ENCODE results near the gene LRRC4C. TPM values are rescaled to one million over a fixed set of nuclear protein-coding genes. Genes with fewer than 3 reads are reported as not detected.

LRRC4C gene
- total and polyA plus RNA-seq, 4 donors: 0.33 to 5.3 (median 0.43) TPM

GRCh38 chr11:40444151-40444550 is 1015.3 kb downstream of the LRRC4C start:
- H3K27me3 ChIP-seq (ENCODE audit: control insufficient read depth in 3 of 3, insufficient read depth in 3 of 3, low read length in 2 of 3): no peaks in the 10 kb centered on the region
- no peak overlapping the region for H3K27ac ChIP-seq (ENCODE audit: low read depth in 1 of 2, low read length in 1 of 2)
- ATAC-seq (ENCODE audit: insufficient read depth, low FRiP score): no peak
- TF ChIP-seq CTCF (IDR thresholded peaks at IDR 0.05; ENCODE audit: control extremely low read depth, extremely low read depth): no peak
- peaks cover 0 to 8% (median 3%) of the 10 kb centered on the region in 4 donors for H3K9me3 ChIP-seq (ENCODE audit: control insufficient read depth in 4 of 4, insufficient read depth in 3 of 4, low read length in 3 of 4)
- no peaks in the 10 kb centered on the region for H3K4me1 ChIP-seq (ENCODE audit: control insufficient read depth in 5 of 5, insufficient read depth in 5 of 5, low read length in 5 of 5)
- no peak for DNase-seq
- no peak overlapping the region for H3K9ac ChIP-seq (ENCODE audit: insufficient read depth in 1 of 2, low read length in 2 of 2)
- H3K36me3 ChIP-seq (ENCODE audit: control insufficient read depth in 4 of 4, insufficient read depth in 4 of 4, low read length in 4 of 4): no peaks in the 10 kb centered on the region
- WGBS, 2 donors: 87 to 97% methylated on average over 1 of the region's 1 CpG
- no peak overlapping the region for H3K4me3 ChIP-seq

GRCh38 chr11:40435344-40435743 is 1024.1 kb downstream of the LRRC4C start:
- no peak for DNase-seq
- Histone ChIP-seq H3K4me1 (ENCODE audit: control insufficient read depth in 5 of 5, insufficient read depth in 5 of 5, low read length in 5 of 5) (peaks cover 0 to 10% (median 0%) of the 10 kb centered on the region in 5 donors), H3K9ac (ENCODE audit: insufficient read depth in 1 of 2, low read length in 2 of 2) (no peak overlapping the region), H3K27ac (ENCODE audit: low read depth in 1 of 2, low read length in 1 of 2) (no peak overlapping the region), H3K4me3 (no peak overlapping the region), H3K9me3 (ENCODE audit: control insufficient read depth in 4 of 4, insufficient read depth in 3 of 4, low read length in 3 of 4) (peaks cover 0 to 2% (median 0%) of the 10 kb centered on the region in 4 donors), H3K36me3 (ENCODE audit: control insufficient read depth in 4 of 4, insufficient read depth in 4 of 4, low read length in 4 of 4) (no peaks in the 10 kb centered on the region), H3K27me3 (ENCODE audit: control insufficient read depth in 3 of 3, insufficient read depth in 3 of 3, low read length in 2 of 3) (no peaks in the 10 kb centered on the region)
- no peak for ATAC-seq (ENCODE audit: insufficient read depth, low FRiP score)
- no peak for TF ChIP-seq CTCF (IDR thresholded peaks at IDR 0.05; ENCODE audit: control extremely low read depth, extremely low read depth)

GRCh38 chr11:40434926-40435325 is 1024.5 kb downstream of the LRRC4C start:
- no peak for ATAC-seq (ENCODE audit: insufficient read depth, low FRiP score)
- DNase-seq: peak; percentile 48 to 89 (median 88)
- peaks cover 0 to 10% (median 0%) of the 10 kb centered on the region in 5 donors for H3K4me1 ChIP-seq (ENCODE audit: control insufficient read depth in 5 of 5, insufficient read depth in 5 of 5, low read length in 5 of 5)
- no peak overlapping the region for H3K27ac ChIP-seq (ENCODE audit: low read depth in 1 of 2, low read length in 1 of 2)
- no peak overlapping the region for H3K4me3 ChIP-seq
- no peak for TF ChIP-seq CTCF (IDR thresholded peaks at IDR 0.05; ENCODE audit: control extremely low read depth, extremely low read depth)
- peaks cover 0 to 2% (median 0%) of the 10 kb centered on the region in 4 donors for H3K9me3 ChIP-seq (ENCODE audit: control insufficient read depth in 4 of 4, insufficient read depth in 3 of 4, low read length in 3 of 4)
- no peaks in the 10 kb centered on the region for H3K36me3 ChIP-seq (ENCODE audit: control insufficient read depth in 4 of 4, insufficient read depth in 4 of 4, low read length in 4 of 4)
- H3K27me3 ChIP-seq (ENCODE audit: control insufficient read depth in 3 of 3, insufficient read depth in 3 of 3, low read length in 2 of 3): no peaks in the 10 kb centered on the region
- H3K9ac ChIP-seq (ENCODE audit: insufficient read depth in 1 of 2, low read length in 2 of 2): no peak overlapping the region
- WGBS, 2 donors: 86 to 88% methylated on average over 2 of the region's 2 CpGs

- DNase-seq: no peak
- no peak for TF ChIP-seq CTCF (IDR thresholded peaks at IDR 0.05; ENCODE audit: control extremely low read depth, extremely low read depth)
- no peak for ATAC-seq (ENCODE audit: insufficient read depth, low FRiP score)
- Histone ChIP-seq H3K27ac (ENCODE audit: low read depth in 1 of 2, low read length in 1 of 2) (no peak overlapping the region), H3K27me3 (ENCODE audit: control insufficient read depth in 3 of 3, insufficient read depth in 3 of 3, low read length in 2 of 3) (no peaks in the 10 kb centered on the region), H3K4me3 (no peak overlapping the region), H3K9ac (ENCODE audit: insufficient read depth in 1 of 2, low read length in 2 of 2) (no peak overlapping the region), H3K4me1 (ENCODE audit: control insufficient read depth in 5 of 5, insufficient read depth in 5 of 5, low read length in 5 of 5) (peaks cover 0 to 10% (median 0%) of the 10 kb centered on the region in 5 donors), H3K36me3 (ENCODE audit: control insufficient read depth in 4 of 4, insufficient read depth in 4 of 4, low read length in 4 of 4) (no peaks in the 10 kb centered on the region), H3K9me3 (ENCODE audit: control insufficient read depth in 4 of 4, insufficient read depth in 3 of 4, low read length in 3 of 4) (peaks cover 0 to 2% (median 0%) of the 10 kb centered on the region in 4 donors)
- 88 to 92% methylated on average over 2 of the region's 2 CpGs for WGBS, 2 donors
Measured at GRCh38 chr11:40432358-40432757, 1027.1 kb downstream of the LRRC4C start.

All from lung (tissue), 12 donors.